Prostate gland (tissue), 2 donors: ENCODE results near the gene COL11A1. TPM values are rescaled to one million over a fixed set of nuclear protein-coding genes. Genes with fewer than 3 reads are reported as not detected.

Source experiments
- DNase-seq: peaks from one replicate; pipeline ENCODE4 v3.0.0-alpha.2; 2019; ENCODE audit warnings: low spot score
- H3K27ac ChIP-seq, 2 donors: fragments of 200-600 bp; sonication (generic); 2 replicates each; pipeline ENCODE4 v1.5.1; 2017 to 2019
- H3K27me3 ChIP-seq: fragments of 200-600 bp; sonication (generic); replicated peaks from 2 replicates; pipeline ENCODE4 v1.5.1; 2019; ENCODE audit not compliant: insufficient read depth
- H3K36me3 ChIP-seq, 2 donors: fragments of 200-600 bp; sonication (generic); 1 replicate in 1 of 2; 2 replicates in 1 of 2; pipeline versions ENCODE4 v1.5.1 to v1.8.1; 2017 to 2019
- H3K4me1 ChIP-seq: fragments of 200-600 bp; sonication (generic); replicated peaks from 2 replicates; pipeline ENCODE4 v1.5.1; 2019
- H3K4me3 ChIP-seq, 2 donors: fragments of 200-600 bp; sonication (generic); 2 replicates each; pipeline ENCODE4 v1.5.1; 2017 to 2019
- H3K9me3 ChIP-seq: fragments of 200-600 bp; sonication (generic); 2 replicates; pipeline ENCODE4 v1.5.1; 2017
- POLR2A ChIP-seq: fragments of 450-650 bp; IDR thresholded peaks from one replicate; pipeline ENCODE4 v1.6.1; 2016; ENCODE audit warnings: antibody characterized with exemption, mild to moderate bottlenecking
- POLR2AphosphoS5 ChIP-seq: sonication (generic); formaldehyde crosslinking; IDR thresholded peaks from one replicate; pipeline ENCODE4 v1.6.1; 2017; ENCODE audit warnings: antibody characterized with exemption
- WGBS: methylation state at CpG from one replicate; pipeline ENCODE4 v1.1.5; 2018; 5-methylcytosine and 5-hydroxymethylcytosine counted together
- intact Hi-C: fragments of 100-400 bp; cut with DNase I; formaldehyde crosslinking; loops from one replicate; pipeline ENCODE4 v1.14.2; 2022
- total RNA-seq, 2 donors: library from RNA; depleted of rRNA; stranded (reverse); fragments of >200 nt; gene quantifications; one replicate each; pipeline ENCODE4 v1.1.0, GENCODE V29; 2016
- TF ChIP-seq, protein P1 (sequence below), 4 experiments: fragments of 200-600 bp in 2 of 4; fragments of 450-650 bp in 2 of 4; sonication (generic) in 2 of 4; IDR thresholded peaks; 1 replicate in 3 of 4; 2 replicates in 1 of 4; pipeline ENCODE4 v1.5.1; 2016 to 2019; ENCODE audit warnings: antibody characterized with exemption in 4 of 4, mild to moderate bottlenecking in 2 of 4, moderate library complexity in 2 of 4

The COL11A1 gene
- total RNA-seq, 2 donors from 2014 or later = 0.51 TPM; not detected in 1

DNA sequence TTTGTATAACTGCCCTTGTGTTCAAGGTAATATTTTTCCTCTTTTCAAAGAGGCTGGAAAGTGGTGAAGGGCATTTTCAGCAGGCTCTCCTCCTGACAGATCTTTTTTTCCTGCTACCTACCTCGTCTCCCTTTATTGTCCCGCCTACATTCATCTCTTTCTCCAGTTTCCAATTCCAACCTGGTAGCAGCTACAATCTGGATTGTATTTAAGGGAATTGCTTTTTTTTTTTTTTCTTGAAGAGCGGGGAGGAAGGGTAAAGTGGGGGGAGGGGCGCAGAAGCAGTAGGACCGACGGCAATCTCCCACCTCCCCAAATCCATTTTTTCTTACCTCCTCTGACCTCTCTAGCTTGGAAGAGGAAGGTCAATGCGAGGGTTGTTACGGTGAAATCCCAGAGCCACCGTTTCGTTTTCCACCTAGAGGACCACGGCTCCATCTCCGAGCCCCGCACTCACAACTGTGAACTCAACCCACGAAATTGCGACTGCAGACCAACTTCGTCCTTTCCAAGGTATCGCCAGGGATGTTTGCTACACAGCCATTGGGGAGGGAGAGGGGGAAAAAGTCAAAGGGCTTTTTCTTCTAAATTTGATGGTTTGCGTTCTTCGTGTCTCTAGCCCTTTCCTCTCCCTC, 464 bp downstream of the COL11A1 start:
- Histone ChIP-seq H3K27me3 (no peaks in the 10 kb centered on the region), H3K27ac (no peak overlapping the region), H3K36me3 (no peaks in the 10 kb centered on the region), H3K9me3 (no peaks in the 10 kb centered on the region), H3K4me3 (peak overlapping the region; percentile 4 to 16), H3K4me1 (peaks cover 5% of the 10 kb centered on the region)
- TF ChIP-seq POLR2A (no peak), POLR2AphosphoS5 (no peak)
- TF ChIP-seq, protein P1, sequence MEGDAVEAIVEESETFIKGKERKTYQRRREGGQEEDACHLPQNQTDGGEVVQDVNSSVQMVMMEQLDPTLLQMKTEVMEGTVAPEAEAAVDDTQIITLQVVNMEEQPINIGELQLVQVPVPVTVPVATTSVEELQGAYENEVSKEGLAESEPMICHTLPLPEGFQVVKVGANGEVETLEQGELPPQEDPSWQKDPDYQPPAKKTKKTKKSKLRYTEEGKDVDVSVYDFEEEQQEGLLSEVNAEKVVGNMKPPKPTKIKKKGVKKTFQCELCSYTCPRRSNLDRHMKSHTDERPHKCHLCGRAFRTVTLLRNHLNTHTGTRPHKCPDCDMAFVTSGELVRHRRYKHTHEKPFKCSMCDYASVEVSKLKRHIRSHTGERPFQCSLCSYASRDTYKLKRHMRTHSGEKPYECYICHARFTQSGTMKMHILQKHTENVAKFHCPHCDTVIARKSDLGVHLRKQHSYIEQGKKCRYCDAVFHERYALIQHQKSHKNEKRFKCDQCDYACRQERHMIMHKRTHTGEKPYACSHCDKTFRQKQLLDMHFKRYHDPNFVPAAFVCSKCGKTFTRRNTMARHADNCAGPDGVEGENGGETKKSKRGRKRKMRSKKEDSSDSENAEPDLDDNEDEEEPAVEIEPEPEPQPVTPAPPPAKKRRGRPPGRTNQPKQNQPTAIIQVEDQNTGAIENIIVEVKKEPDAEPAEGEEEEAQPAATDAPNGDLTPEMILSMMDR (IDR thresholded peaks at IDR 0.05) = no peak
- intact Hi-C loops = loop anchor here (10.0 kb wide), 2 partner anchors 357 to 407 kb away; no protein-coding TSS in a partner anchor
- no peak for DNase-seq
- under 1% methylated on average over 19 of the region's 19 CpGs for WGBS

DNA sequence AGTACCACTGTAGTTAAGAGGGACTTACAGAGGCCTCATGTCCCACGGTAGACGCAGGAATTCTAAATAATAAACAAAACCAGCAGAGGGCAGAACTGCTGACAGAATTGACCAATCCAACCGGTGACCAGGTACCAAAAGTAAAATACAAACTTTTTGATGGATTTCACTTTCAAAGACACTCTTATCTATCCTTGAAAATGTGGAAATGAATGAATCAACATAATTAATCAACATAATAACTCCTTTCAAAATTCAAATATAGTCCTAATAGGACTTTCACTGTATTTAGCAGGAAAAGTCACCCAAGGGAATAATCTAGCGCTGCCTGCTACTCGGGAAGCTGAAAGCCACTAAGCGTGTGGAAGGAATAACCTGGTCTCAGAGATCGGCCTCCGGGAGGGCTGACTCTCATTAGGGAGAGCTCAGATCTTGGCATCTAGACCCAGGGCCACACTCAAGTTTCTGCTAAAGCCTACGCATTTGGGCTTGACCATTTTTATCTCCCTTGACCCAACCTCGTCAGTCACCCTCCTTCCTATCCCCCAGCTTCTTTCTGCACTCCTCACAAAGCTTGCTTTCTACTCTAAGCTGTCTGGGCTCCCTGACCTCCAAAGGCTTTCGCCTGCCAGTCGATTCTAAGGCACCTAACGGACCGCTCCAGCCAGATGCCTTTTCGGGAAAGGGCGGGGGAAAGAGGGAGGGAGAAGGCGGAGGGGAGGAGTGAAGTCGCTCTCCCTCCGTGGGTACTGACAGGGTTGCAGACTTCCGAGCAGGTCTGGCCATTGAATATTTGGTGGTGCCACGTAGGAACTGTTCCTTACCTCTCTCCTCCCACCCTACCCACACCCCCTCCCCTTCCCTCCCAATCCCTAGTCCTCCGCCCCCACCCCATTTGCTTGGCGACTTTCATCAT, 1.6 kb downstream of the COL11A1 start:
- WGBS = under 1% methylated on average over 23 of the region's 23 CpGs
- peak; percentile 6 for DNase-seq
- no peaks in the 10 kb centered on the region for H3K27me3 ChIP-seq
- peak overlapping the region in 1 of 2 donors; percentile 4 for H3K4me3 ChIP-seq
- H3K27ac ChIP-seq = no peak overlapping the region
- H3K36me3 ChIP-seq = no peaks in the 10 kb centered on the region
- H3K9me3 ChIP-seq = no peaks in the 10 kb centered on the region
- H3K4me1 ChIP-seq = peaks cover 5% of the 10 kb centered on the region
- TF ChIP-seq POLR2AphosphoS5 = no peak
- TF ChIP-seq, protein P1 (IDR thresholded peaks at IDR 0.05) = peak in 3 of 4 experiments; percentile 29 to 51 (median 29)
- TF ChIP-seq POLR2A = no peak
- intact Hi-C loops = loop anchor here (10.0 kb wide), 2 partner anchors 358 to 408 kb away; no protein-coding TSS in a partner anchor

DNA sequence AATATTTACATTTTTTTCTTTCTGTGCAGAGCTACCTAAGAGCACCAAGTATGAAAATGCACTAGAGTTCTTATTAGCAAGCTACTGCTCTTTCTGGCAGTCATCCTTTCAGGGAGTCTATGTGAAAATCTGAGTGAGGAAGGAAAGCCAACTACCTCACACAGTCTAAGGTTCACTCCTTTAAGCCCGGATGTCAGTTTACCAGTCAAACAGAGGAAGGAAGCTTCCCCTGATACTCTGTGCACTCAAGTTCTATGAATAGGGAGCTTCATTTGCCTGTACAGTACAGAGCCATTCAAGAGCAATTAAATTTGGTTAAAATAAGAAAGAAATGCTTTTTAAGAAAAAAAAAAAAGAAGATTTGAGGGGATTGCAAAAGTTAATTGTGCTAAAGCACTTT, 6.9 kb downstream of the COL11A1 start:
- no peaks in the 10 kb centered on the region for H3K36me3 ChIP-seq
- no peak for DNase-seq
- H3K27me3 ChIP-seq = no peaks in the 10 kb centered on the region
- no peak overlapping the region for H3K27ac ChIP-seq
- no peak overlapping the region for H3K4me3 ChIP-seq
- TF ChIP-seq, protein P1 (IDR thresholded peaks at IDR 0.05) = no peak
- TF ChIP-seq POLR2AphosphoS5 = no peak
- no peak for TF ChIP-seq POLR2A
- intact Hi-C loops = loop anchor here (10.0 kb wide), 2 partner anchors 363 to 413 kb away; no protein-coding TSS in a partner anchor
- H3K9me3 ChIP-seq = no peaks in the 10 kb centered on the region
- no peaks in the 10 kb centered on the region for H3K4me1 ChIP-seq
- WGBS = 40% methylated on average over 1 of the region's 1 CpG

DNA sequence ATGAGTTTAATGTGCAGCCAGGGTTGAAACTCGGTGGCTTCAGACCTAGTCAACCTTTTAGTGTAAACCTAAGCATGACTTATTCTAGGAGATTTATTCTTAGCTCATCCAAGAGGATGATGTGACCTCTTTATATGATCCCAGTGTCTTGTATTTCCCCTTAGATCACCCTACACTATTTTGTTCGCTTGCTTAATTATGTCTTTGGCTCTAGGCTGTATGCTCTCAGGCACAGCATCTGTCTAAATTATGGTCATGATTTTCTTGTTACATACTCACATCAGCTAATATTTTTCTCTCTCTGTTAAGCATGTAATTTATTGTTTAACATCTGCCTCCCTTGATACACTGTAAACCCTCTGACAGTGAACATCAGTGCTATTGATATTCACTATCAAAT, 19.1 kb downstream of the COL11A1 start:
- intact Hi-C loops = no loop called here
- H3K4me3 ChIP-seq = no peak overlapping the region
- H3K27ac ChIP-seq = no peak overlapping the region
- no peaks in the 10 kb centered on the region for H3K4me1 ChIP-seq
- no peak for DNase-seq
- TF ChIP-seq POLR2AphosphoS5 = no peak
- H3K9me3 ChIP-seq = no peaks in the 10 kb centered on the region
- H3K36me3 ChIP-seq = no peaks in the 10 kb centered on the region
- no peaks in the 10 kb centered on the region for H3K27me3 ChIP-seq
- WGBS = 78% methylated on average over 2 of the region's 2 CpGs

DNA sequence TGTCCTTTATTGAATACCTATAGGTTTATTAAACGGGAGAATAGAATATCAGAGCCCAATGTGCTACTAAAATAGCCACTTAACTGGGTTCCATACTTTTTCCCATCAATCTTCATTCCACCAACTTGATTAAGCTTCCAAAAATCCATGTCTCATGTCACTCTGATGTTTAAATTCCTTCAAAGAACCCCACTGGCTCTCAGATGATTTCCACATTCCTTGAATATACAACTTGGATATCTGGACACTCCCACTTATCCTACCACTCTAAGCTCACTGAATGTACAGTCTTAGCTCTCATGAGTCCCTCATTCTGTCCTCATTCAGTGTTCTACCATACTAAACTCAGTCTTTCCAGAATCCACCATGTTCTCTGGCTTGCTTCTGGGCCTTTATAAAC, 21.1 kb downstream of the COL11A1 start:
- intact Hi-C loops = no loop called here
- Histone ChIP-seq H3K4me1 (no peaks in the 10 kb centered on the region), H3K27ac (no peak overlapping the region), H3K36me3 (no peaks in the 10 kb centered on the region), H3K9me3 (no peaks in the 10 kb centered on the region), H3K4me3 (no peak overlapping the region), H3K27me3 (no peaks in the 10 kb centered on the region)
- no peak for DNase-seq
- TF ChIP-seq POLR2A (no peak), POLR2AphosphoS5 (no peak)
- TF ChIP-seq, protein P1 (IDR thresholded peaks at IDR 0.05) = no peak
- 89% methylated on average over 1 of the region's 1 CpG for WGBS
